Stimulated activated CD8-positive, alpha-beta memory T cell treated with anti-CD3 and anti-CD28 coated beads, Interleukin-12 subunit alpha, Interleukin-12 subunit beta, amount 100 ng/mL, for 24 hours (primary cell): ENCODE results near the gene BPI.
"Not testable (repeated sequence)": the region's sequence is repeated elsewhere in the genome, so short reads cannot be mapped to it uniquely, and the experiment has no call there.

Source experiments
- DNase-seq: peaks from one replicate; pipeline ENCODE4 v3.0.0-alpha.2; 2020; ENCODE audit errors: extremely low read depth

The BPI gene

DNA sequence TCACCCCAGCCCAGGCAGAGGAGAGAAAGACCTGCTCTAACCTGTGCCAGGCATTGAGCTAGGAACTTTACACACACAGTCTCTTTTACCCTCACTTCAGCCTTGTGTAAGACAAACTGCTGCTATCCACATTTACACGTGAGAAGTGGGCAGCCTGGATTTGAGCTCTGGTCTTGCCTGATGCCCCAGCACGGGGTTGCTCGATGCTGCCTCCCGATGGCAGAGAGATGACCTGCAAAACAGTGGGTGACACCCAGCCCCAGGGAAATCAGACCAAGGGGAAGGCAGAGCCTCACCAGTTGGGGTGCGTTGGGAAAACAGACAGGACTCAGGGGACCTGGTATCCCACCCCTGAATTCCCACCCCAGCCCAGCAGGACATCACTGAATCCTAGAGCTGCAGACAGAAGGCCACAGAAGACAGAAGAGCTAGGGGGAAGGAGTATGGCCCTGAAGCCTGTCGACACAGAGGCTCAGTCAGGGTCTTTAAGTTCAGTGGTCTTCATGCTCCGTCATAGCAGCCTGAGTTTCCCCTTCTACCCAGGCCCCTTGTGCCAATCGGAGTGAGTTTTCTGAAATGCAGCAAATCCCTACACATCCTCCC lies 990 bp downstream of the BPI start:
- DNase-seq: no peak

DNA sequence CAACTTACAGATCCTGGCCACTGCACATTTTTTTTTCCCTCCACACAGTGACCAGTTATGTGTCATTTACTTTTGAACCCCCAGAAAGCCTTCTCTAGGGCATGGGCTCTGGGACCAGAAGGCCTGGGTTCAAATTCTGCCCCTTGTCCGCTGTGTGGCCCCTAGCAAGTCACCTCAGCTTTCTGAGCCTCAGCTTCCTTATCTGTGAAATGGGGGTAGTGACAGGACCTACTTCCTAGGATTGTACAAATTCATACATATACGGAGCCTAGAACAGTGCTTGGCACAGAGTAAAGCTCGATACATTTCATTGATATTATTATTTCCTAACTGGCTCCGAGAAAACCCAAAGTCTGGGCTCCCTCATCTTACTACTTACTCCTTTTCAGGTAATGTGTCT lies 1.6 kb downstream of the BPI start:
- no peak for DNase-seq

DNA sequence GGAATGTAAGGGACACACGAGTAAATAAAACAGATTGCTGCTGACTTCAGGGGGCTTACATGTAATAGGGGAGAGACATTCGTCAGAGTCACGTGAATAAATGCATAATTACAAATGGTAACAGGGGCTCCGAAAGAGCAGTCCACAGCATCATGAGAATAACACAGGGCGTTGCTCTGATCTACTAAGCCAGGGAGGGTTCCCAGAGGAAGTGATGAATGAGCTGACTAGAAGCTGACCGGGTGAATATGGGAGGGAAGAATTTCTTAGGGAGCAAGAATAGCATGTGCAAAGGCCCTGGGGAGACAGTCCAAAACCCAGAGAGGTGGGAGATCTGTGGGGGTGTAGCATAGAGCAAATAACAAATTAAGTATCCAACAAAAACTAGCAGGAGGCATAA lies 2.4 kb downstream of the BPI start:
- no peak for DNase-seq

DNA sequence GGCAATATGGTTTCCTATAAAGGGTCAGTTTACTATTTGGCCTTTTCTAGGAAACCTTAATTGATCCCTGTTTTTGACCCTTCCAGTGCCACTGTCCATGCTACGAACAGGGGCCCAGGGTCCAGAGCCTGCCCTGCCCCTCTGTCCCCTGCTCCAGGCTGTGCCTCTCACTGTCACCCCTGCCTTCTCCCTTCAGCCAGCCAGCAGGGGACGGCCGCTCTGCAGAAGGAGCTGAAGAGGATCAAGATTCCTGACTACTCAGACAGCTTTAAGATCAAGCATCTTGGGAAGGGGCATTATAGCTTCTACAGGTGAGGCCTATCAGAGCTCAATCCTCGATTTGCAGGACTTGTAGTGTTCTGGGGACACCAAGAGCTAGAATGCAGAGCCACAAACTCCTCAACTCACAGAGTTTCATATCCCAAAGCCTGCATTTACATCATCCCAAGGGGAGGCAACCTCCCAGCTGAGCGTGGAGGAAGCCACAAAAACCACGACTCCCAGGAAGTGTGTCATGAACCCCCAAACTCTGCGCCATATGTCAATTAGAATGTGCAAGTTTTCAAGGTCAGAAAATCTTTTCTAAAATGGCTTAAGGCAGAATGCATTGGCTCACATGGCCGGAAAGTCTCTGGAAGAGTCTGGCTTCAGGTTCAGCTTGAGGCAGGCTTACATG lies 3.6 kb downstream of the BPI start:
- DNase-seq: no peak

DNA sequence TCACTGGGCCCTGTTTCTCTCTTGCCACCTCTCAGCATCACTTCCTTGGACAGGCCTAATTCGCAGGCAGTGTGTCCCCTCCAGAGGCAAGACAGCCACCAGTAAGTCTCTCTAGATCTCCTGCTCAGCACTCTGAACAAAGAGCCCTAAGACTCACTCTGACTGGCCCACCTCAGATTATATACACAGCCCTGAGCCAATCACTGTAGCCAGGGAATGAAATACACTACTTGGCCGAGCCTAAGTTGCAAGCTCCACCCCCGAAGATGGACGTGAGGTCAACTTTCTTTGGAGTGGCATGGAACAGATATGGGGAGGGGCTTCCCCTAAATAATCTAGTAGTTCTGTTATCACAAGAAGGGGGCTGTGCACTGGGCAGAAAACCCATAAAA lies 4.1 kb downstream of the BPI start:
- DNase-seq: no peak

DNA sequence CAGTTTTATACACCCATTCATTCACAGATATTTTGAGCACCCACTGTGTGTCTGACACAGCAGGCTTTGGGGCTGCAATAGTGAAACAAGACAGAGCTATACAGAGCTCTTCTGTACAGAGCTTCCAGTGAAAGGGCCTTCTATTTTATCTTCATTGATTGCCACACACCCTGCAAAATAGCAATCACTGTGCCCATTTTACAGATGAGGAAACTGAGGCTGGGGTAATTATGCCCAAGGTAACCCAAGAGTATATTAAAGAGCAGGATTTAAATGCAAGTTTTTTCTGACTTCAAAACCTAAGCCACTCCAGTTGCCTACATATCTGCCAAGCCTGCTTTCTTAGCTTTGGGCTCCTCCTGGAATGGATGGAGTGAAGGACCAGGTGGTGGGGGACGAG lies 4.5 kb downstream of the BPI start:
- no peak for DNase-seq

DNA sequence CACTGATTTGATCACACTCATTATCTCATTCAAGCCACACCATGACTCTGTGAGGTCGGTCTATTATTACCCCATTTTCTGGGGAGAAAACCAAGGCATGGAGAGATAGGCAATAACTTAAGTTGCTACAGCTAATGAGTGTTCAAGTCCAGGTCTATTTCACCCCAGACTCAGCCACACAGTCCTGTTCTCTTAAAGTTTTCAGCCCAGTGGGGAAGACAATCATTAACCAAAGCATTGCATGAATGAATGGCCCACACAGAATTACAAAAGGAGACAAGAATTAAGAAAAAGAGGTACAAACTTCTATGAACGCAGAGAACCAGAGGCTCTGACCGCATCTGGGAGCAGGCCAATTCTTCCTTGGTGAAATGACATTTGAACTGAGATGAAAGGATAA lies 7.1 kb downstream of the BPI start:
- no peak for DNase-seq

DNA sequence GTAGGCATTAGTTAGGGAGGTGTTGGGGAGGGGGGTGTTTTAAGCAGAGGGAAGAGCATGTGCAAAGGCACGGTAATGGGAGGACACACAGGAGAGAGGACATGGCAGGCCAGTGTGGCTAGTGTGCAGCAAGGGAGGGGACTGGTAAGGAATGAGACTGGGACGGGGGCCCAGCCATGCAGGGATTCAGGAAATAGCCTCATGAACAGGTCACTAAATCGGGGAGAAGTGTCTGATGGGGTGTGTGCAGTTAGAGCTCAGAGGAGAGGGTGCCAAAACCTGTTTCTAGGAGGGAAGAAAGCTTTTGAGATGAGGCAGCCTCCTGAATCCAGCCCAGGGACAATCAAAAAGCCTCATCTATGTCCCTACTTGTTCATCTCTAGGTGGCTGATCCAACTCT lies 7.5 kb downstream of the BPI start:
- DNase-seq: no peak

DNA sequence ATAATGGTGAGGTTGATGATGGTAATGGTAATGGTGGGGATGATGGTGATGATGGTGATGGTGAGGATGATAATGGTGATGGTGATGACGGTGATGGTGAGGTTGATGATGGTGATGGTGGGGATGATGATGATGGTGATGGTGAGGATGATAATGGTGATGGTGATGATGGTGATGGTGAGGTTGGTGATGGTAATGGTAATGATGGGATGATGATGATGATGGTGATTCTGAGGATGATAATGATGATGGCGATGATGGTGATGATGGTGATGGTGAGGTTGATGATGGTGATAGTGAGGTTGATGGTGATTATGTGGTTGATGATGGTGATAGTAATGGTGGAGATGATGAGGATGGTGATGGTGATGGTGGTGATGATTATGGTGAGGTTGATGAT lies 9.7 kb downstream of the BPI start:
- DNase-seq: no peak

DNA sequence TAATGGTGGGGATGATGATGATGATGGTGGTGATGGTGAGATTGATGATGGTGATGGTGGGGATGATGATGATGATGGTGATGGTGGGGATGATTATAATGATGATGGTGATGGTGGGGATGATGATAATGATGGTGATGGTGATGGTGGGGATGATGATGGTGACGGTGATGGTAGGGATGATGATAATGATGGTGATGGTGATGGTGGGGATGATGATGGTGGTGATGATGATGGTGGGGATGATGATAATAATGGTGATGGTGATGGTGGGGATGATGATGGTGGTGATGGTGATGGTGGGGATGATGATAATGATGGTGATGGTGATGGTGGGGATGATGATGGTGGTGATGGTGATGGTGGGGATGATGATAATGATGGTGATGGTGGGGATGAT lies 10.4 kb downstream of the BPI start:
- not testable (repeated sequence) for DNase-seq

DNA sequence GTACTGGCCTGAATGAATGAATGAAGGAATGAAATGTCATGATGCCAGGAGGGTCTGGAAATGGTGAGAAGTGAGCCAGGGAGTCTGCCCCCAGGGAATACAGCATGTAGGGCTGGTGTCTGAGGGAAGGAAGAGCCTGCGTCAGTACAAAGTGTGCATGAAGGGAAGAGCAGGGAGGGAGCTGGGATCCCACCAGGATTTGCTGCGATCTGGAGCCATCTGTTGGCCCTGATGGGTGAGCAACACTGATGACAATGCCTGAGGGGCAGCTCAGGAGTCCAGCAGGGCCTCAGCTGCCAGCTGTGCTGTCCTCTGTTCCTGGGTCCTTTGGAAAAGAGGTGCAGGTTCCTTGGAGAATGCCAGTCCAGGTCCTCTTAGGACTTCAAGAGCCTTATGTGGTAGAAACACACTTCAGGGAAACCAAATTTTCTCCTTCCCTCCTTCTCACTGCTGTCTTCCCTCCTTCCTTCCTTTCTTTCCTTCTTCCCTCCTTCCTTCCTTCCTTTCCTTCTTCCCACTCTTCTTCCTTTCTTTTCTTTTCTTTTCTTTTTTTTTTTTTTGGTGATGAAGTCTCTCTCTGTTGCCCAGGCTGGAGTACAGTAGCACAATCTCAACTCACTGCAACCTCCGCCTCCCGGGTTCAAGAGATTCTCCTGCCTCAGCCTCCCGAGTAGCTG lies 11.5 kb downstream of the BPI start:
- no peak for DNase-seq

DNA sequence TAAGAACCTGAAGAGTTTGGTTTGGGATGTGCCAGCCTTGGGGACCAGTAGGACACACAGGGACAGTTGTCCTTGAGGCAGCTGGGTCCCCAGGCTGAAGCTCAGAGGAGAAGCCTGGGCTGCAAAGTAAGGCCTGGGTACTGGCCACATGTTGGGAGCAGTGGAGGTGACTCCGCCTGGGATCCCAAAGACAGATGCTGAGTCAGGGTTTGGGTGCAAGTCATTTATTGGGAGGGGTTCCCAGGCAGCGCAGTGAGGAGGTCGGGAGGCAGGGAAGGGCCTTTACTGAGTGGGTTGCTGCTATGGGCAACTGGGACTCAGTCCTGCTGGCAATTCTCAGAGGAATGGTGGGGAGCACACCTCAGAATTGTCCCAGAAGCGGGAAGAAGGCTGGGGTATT lies 12.4 kb downstream of the BPI start:
- no peak for DNase-seq

DNA sequence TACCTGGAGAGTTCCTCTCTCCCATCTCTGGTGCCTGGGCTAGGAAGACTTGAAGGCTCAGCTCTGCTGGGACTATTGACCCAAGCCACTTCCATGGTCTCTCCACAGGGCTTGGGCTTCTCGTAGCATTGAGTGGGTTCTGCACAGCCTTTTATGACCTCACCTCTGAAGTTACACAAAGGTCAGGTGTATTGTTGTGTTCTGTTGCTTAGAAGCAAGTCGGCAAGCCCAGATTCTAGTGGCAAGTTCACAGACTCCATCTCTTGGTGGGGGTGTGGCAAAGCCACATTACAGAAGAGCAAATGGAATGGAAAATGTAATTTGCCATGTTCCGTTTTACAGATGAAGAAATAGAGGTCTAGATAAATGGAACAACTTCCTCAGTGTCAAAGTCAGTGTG lies 13.5 kb downstream of the BPI start:
- no peak for DNase-seq

DNA sequence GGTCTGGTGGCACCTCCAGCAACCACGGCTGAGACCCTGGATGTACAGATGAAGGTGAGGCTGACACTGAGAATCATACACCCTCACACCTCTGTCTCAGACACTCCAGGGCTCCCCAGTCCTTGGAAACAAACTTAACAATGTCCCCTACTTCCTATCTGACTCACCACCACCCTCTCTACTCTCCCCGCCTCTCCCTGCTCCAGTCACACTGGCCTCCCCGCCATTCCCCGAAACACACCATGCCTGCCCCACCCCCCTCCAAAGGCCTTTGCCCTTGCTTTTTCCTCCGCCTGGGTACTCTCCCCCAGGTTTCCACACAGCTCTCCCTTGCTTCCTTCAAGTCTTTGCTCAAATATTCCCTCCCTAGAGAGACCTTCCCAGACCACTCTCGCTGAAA lies 16.3 kb downstream of the BPI start:
- DNase-seq: no peak

DNA sequence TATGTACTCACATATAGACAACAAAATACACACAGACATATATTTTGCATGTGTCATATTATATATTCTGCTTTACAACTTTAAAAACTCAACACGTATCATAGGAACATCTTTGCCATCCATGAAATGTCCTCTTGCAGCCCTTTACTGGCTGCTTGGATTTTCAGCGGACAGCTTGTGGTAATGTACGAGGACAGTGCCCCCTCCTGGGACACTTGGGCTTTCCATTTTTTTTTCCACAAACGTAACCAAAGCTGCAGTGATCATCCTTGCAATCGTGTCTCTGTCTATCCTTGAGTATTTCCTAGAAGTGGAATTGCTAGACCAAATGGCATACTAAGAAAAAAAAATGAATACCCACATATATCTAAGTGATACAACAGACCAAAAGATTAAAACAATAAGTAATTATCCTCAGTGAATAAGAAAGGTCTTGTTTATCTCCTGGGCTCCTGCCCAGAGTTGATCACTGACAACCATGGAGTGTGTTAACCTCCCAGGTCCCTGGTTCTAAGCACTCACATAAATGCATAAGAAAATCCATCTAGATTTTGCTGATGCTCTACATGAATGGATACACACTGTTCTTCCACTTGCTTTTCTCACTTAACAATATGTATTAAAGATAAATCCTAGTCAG lies 18.1 kb downstream of the BPI start:
- no peak for DNase-seq

DNA sequence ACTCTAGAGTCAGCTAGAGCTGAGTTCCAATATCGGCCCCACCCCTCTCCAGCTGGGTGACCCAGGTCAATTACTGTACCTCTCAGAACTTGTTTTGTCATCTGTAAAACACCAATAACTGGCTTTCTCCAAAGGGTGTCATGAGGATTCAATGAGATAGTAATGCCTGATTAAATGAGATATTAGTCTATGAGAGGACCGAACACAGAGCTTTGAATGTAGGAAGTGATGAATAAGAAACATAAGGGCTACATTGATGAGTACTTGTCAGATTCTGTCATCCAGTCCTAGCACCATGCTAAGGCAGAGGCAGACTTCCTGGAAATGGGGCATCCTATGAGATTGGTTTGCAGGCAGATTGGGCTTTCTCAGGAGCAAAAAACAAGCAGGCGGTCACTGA lies 20.2 kb downstream of the BPI start:
- DNase-seq: no peak

DNA sequence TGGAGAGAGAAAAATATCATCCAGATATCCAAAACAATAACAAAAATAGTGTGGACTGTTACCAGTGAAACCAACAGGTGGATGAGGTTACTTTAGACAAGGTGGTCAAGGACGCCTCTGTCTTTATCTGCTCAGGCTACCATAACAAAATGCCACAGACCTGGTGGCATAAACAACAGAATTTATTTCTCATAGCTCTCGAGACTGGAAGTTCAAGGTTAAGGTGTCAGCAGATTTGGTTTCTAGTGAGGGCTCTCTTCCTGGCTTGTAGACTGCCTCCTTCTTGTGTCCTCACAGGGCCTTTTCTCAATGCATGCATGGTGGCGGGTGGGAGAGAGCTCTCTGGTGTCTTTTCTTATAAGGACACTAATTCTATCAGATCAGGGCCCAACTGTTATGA lies 21.2 kb downstream of the BPI start:
- no peak for DNase-seq

DNA sequence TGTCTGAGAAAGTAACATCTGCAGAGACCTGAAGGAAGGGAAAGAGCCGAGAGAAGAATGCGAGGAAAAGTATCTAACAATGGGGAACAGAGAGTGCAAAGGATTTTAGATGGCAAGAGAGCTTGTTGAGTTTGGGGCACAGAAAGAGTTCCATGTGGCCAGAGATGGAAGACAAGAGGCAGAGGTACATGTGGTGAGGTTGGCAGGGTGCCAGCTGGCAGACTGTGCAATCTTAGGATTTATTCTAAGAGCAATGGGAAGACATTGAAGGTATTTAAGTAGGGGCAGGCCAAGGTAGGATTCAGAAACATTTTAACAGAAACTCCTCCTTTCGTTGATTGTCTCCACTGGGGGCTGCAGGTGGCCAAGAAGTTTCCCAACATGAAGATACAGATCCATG lies 21.9 kb downstream of the BPI start:
- no peak for DNase-seq

DNA sequence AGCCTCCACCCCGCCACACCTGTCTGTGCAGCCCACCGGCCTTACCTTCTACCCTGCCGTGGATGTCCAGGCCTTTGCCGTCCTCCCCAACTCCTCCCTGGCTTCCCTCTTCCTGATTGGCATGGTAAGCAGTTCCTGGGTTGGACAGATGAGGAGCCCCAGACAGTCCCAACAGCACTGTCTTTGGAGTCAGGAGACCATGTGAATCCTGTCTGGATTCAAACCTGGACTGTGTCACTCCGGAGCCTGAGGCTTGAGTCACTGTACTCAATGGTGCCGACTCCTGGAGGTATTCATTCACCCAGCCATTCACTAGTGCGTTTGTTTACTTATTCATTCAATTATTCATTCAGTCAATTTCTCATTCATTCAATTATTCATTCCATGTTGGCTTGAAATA lies 22.4 kb downstream of the BPI start:
- DNase-seq: no peak

DNA sequence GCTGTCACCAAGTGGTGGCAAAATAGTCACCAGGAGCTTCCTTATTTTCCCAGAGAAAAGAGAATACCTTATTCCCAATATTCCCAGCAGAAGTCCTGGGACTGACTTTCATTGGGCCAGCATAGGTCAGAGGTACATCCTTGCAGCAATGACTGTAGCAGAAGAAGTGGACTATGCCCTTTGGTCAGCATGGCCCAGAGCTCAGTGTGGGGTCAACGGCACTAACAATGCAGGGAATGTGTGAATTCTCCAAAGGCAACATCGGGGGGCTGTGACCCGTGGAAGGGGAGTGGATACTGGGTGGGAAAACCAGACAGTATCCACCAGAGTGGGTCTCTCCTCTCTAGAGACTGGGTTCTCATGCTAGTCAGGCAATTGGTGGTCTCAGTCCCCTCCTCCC lies 26.7 kb downstream of the BPI start:
- no peak for DNase-seq

DNA sequence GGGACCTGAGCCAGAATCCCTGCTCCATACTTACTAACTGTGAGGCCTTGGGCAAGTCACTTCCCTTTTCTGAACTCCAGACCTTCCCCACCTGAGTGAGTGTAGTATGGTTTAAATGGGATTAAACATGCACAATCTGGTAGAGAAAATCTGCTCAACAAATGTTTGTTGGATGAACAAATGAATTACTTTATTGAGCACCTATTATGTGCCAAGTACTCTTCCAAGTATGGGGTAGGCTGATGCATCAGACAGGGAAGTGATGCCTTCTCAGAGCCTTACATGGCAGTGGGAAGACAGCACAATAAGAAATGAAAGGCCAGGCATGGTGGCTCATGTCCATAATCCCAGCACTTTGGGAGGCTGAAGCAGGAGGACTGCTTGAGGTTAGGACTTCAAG lies 27.3 kb downstream of the BPI start:
- no peak for DNase-seq

DNA sequence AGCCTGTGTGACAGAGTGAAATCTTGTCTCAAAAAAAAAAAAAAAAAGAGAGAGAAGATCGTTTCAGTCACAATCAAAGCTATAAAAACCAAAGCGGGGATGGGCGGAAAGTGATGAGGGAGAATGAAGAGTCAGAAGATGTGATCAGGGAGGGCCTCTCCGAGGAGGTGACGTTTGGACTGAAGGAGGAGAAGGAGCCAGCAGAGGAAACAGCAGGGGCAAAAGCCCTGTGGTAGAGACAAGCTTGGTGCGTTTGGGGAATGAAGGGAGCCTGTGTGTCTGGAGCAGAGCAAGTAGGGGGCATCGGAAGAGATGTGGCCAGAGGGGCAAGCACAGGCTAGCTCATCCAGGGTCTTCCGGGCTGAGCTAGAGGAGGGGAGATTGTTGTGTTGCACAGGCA lies 27.9 kb downstream of the BPI start:
- DNase-seq: no peak

DNA sequence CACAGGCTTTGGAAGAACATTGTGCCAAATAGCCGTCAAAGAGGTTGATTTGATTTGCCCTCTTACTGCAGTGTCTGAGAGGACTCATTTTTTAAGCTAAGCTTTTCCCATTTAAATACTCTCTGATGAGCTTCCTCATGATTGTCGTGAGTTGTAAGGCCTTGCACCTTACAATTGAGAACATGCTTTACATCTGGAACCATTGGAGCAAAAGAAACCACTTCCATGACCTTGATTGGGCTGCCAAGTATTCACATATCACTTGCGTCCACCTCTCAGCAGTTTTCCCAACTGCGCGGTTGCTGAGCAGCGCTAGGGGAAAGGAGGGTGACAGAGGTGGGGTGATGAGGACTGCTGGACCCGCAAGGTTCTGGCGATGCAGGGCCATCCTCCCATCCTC lies 30.1 kb downstream of the BPI start:
- no peak for DNase-seq
